ENCODE results near the gene SLC43A1. TPM values are rescaled to one million over a fixed set of nuclear protein-coding genes. Genes with fewer than 3 reads are reported as not detected.

SLC43A1 gene
- total RNA-seq, 1 donor from 2014 or later = 5.6 TPM

- no peaks in the 10 kb centered on the region for H3K36me3 Mint-ChIP-seq (ENCODE audit: low read depth)
- peak overlapping the region; percentile 80 for H3K27ac Mint-ChIP-seq (ENCODE audit: unreplicated experiment)
- DNase-seq (ENCODE audit: low spot score) = peak; percentile 72
- peaks cover 6% of the 10 kb centered on the region for H3K27me3 Mint-ChIP-seq (ENCODE audit: low read depth)
- no peaks in the 10 kb centered on the region for H3K9me3 Mint-ChIP-seq (ENCODE audit: low read depth)
- H3K4me3 Mint-ChIP-seq (ENCODE audit: unreplicated experiment) = peak overlapping the region; percentile 92
- no peak for TF ChIP-seq CTCF (IDR thresholded peaks at IDR 0.05)
- peaks cover 19% of the 10 kb centered on the region for H3K4me1 Mint-ChIP-seq (ENCODE audit: low read depth)
Observed at GRCh38 chr11:57530215-57530595, 14.7 kb upstream of the SLC43A1 start.

- H3K4me1 Mint-ChIP-seq (ENCODE audit: low read depth) = peaks cover 19% of the 10 kb centered on the region
- no peaks in the 10 kb centered on the region for H3K9me3 Mint-ChIP-seq (ENCODE audit: low read depth)
- no peaks in the 10 kb centered on the region for H3K27me3 Mint-ChIP-seq (ENCODE audit: low read depth)
- no peak for TF ChIP-seq CTCF (IDR thresholded peaks at IDR 0.05)
- H3K27ac Mint-ChIP-seq (ENCODE audit: unreplicated experiment) = no peak overlapping the region
- H3K4me3 Mint-ChIP-seq (ENCODE audit: unreplicated experiment) = no peak overlapping the region
- no peak for DNase-seq (ENCODE audit: low spot score)
- H3K36me3 Mint-ChIP-seq (ENCODE audit: low read depth) = peaks cover 2% of the 10 kb centered on the region
Observed at GRCh38 chr11:57529012-57529411, 13.5 kb upstream of the SLC43A1 start.

- DNase-seq (ENCODE audit: low spot score) = no peak
- TF ChIP-seq CTCF (IDR thresholded peaks at IDR 0.05) = peak; percentile 97
- H3K9me3 Mint-ChIP-seq (ENCODE audit: low read depth) = no peaks in the 10 kb centered on the region
- H3K27ac Mint-ChIP-seq (ENCODE audit: unreplicated experiment) = no peak overlapping the region
- peaks cover 19% of the 10 kb centered on the region for H3K4me1 Mint-ChIP-seq (ENCODE audit: low read depth)
- no peak overlapping the region for H3K4me3 Mint-ChIP-seq (ENCODE audit: unreplicated experiment)
- no peaks in the 10 kb centered on the region for H3K27me3 Mint-ChIP-seq (ENCODE audit: low read depth)
- H3K36me3 Mint-ChIP-seq (ENCODE audit: low read depth) = peaks cover 2% of the 10 kb centered on the region
Observed at GRCh38 chr11:57527056-57527631, 11.6 kb upstream of the SLC43A1 start.

DNA sequence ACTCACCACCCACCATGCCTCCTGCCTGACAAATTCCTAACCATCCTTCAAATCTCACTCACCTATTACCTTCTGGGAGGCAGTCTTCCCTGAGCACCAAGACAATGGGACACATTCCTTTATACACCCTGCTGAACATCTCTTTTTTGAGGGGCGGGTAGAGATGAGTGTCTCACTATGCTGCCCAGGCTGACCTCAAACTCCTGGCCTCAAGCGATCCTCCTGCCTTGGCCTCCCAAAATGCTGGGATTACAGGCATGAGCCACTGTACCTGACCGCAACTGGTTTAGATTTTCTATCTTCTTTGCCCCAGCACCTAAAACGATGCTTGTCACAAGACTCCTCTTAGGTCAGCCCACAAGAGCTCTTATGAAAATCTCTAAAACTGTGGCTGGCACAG lies 7.9 kb upstream of the SLC43A1 start:
- Mint-ChIP-seq H3K27me3 (ENCODE audit: low read depth) (no peaks in the 10 kb centered on the region), H3K36me3 (ENCODE audit: low read depth) (peaks cover 2% of the 10 kb centered on the region), H3K9me3 (ENCODE audit: low read depth) (no peaks in the 10 kb centered on the region), H3K4me3 (ENCODE audit: unreplicated experiment) (no peak overlapping the region), H3K4me1 (ENCODE audit: low read depth) (no peaks in the 10 kb centered on the region), H3K27ac (ENCODE audit: unreplicated experiment) (no peak overlapping the region)
- no peak for TF ChIP-seq CTCF (IDR thresholded peaks at IDR 0.05)
- DNase-seq (ENCODE audit: low spot score) = no peak

DNA sequence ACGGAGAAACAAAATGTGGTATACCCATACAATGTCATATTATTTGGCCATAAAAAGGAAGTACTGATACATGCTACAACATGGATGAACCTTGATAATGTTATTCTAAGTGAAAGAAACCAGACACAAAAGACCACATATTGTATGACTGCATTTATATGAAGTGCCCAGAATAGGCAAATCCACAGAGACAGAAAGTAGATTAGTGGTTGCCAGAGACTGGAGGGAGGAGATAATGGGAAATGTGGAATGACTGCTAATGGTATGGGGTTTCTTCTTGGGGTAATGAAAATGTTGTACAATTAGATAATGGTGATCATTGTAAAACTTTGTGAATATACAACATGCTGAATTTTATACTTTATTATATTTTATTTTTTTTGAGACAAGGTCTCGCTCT lies 5.6 kb upstream of the SLC43A1 start:
- Mint-ChIP-seq H3K4me3 (ENCODE audit: unreplicated experiment) (no peak overlapping the region), H3K27ac (ENCODE audit: unreplicated experiment) (no peak overlapping the region), H3K27me3 (ENCODE audit: low read depth) (no peaks in the 10 kb centered on the region), H3K9me3 (ENCODE audit: low read depth) (no peaks in the 10 kb centered on the region), H3K36me3 (ENCODE audit: low read depth) (peaks cover 2% of the 10 kb centered on the region), H3K4me1 (ENCODE audit: low read depth) (peaks cover under 1% of the 10 kb centered on the region)
- no peak for DNase-seq (ENCODE audit: low spot score)
- TF ChIP-seq CTCF (IDR thresholded peaks at IDR 0.05) = no peak
